GM20000 (cell line): ENCODE data around the gene BFSP1.

Experiments used
- DNase-seq: peaks from one replicate; pipeline ENCODE4 v3.0.0; 2012; ENCODE audit warnings: low spot score
- CTCF ChIP-seq: IDR thresholded peaks from 2 replicates; pipeline ENCODE4 v1.5.1; 2012; ENCODE audit warnings: mild to moderate bottlenecking, control low read depth; ENCODE audit errors: extremely low read depth, missing control alignments

The BFSP1 gene

GRCh38 chr20:17444091-17444490 is 87.1 kb downstream of the BFSP1 start:
- no peak for TF ChIP-seq CTCF
- no peak for DNase-seq
